Testis (tissue), 2 donors: ENCODE data around the gene TST.

ENCODE experiments used
- POLR2A ChIP-seq: fragments of 450-650 bp; IDR thresholded peaks from one replicate; pipeline ENCODE4 v1.6.1; 2017; ENCODE audit warnings: antibody characterized with exemption, mild to moderate bottlenecking, moderate library complexity
- TF ChIP-seq, protein P1 (sequence below), 3 experiments: fragments of 450-650 bp in 2 of 3; fragments of 200-600 bp in 1 of 3; sonication (generic) in 1 of 3; IDR thresholded peaks; one replicate each; pipeline ENCODE4 v1.5.1; 2016 to 2019; ENCODE audit warnings: antibody characterized with exemption in 3 of 3, mild to moderate bottlenecking in 2 of 3, moderate library complexity in 1 of 3

DNA sequence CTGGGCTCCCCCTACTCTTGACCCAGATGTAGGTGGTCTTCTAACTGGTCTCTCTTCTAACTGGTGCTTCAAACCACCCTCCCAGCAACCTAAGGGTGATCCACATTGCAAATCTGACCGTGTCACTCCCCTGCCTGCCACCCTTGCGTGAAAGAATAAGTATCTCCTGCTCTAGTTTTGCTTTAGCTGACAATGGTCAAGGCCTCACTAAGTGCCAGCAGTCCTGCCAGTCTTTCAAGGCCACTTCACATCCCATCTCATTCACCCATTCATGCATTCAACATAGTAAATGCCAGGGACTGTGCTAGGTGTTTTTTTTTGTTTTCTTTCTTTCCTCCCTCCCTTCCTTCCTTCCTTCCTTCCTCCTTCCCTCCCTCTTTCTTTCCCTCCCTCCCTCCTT, 30.0 kb upstream of the TST start:
- TF ChIP-seq, protein P1, sequence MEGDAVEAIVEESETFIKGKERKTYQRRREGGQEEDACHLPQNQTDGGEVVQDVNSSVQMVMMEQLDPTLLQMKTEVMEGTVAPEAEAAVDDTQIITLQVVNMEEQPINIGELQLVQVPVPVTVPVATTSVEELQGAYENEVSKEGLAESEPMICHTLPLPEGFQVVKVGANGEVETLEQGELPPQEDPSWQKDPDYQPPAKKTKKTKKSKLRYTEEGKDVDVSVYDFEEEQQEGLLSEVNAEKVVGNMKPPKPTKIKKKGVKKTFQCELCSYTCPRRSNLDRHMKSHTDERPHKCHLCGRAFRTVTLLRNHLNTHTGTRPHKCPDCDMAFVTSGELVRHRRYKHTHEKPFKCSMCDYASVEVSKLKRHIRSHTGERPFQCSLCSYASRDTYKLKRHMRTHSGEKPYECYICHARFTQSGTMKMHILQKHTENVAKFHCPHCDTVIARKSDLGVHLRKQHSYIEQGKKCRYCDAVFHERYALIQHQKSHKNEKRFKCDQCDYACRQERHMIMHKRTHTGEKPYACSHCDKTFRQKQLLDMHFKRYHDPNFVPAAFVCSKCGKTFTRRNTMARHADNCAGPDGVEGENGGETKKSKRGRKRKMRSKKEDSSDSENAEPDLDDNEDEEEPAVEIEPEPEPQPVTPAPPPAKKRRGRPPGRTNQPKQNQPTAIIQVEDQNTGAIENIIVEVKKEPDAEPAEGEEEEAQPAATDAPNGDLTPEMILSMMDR (IDR thresholded peaks at IDR 0.05): no peak
- no peak for TF ChIP-seq POLR2A
